Stimulated activated naive B cell treated with anti-CD40 and anti-IgM and Interleukin-4, amounts not matched to agents 10 μg/mL and 1 μg/mL and 100 μg/mL, for 72 hours (primary cell): ENCODE measurements around the gene LRRC4.

Source experiments
- ATAC-seq, 2 donors: fragments of 150-1000 bp; cut with Tn5 transposase; replicated peaks; 2 replicates each; pipeline ENCODE4 v1.10.0; 2021; ENCODE audit warnings: moderate library complexity in 1 of 2
- DNase-seq: peaks from one replicate; pipeline ENCODE4 v3.0.0; 2021
- H3K27ac Mint-ChIP-seq: one replicate; pipeline ENCODE4 v1.8.0; 2022; ENCODE audit warnings: mild to moderate bottlenecking, mixed read lengths
- H3K27me3 Mint-ChIP-seq, 2 donors: one replicate each; pipeline ENCODE4 v1.8.0; 2022; ENCODE audit warnings: mixed read lengths in 2 of 2
- H3K36me3 Mint-ChIP-seq, 2 donors: one replicate each; pipeline ENCODE4 v1.8.0; 2022; ENCODE audit warnings: mixed read lengths in 2 of 2, mild to moderate bottlenecking in 1 of 2
- H3K4me1 Mint-ChIP-seq, 2 donors: one replicate each; pipeline ENCODE4 v1.8.0; 2022; ENCODE audit warnings: mixed read lengths in 2 of 2, mild to moderate bottlenecking in 1 of 2
- H3K4me3 Mint-ChIP-seq, 2 donors: one replicate each; pipeline ENCODE4 v1.8.0; 2022; ENCODE audit warnings: mild to moderate bottlenecking in 2 of 2, mixed read lengths in 2 of 2, moderate library complexity in 1 of 2
- H3K9me3 Mint-ChIP-seq, 2 donors: one replicate each; pipeline ENCODE4 v1.8.0; 2022; ENCODE audit warnings: mixed read lengths in 2 of 2, mild to moderate bottlenecking in 1 of 2

The LRRC4 gene

GRCh38 chr7:128068785-128069184, 37.5 kb upstream of the LRRC4 start:
- Mint-ChIP-seq H3K27me3 (no peaks in the 10 kb centered on the region), H3K4me3 (no peak overlapping the region)

GRCh38 chr7:128067983-128068382, 36.7 kb upstream of the LRRC4 start:
- Mint-ChIP-seq H3K4me1 (peaks cover 10 to 24% of the 10 kb centered on the region in 2 donors), H3K27ac (peak overlapping the region; percentile 31), H3K27me3 (no peaks in the 10 kb centered on the region), H3K4me3 (no peak overlapping the region), H3K9me3 (no peaks in the 10 kb centered on the region), H3K36me3 (peaks cover 22 to 49% of the 10 kb centered on the region in 2 donors)
- DNase-seq (no peak), ATAC-seq (no peak)

More at GRCh38 chr7:128068785-128069184, 37.5 kb upstream of the LRRC4 start:
- ATAC-seq, result no peak
- DNase-seq, result no peak
- Mint-ChIP-seq H3K36me3 (peaks cover 21 to 44% of the 10 kb centered on the region in 2 donors), H3K27ac (peak overlapping the region; percentile 20), H3K4me1 (peaks cover 10 to 21% of the 10 kb centered on the region in 2 donors), H3K9me3 (no peaks in the 10 kb centered on the region)

GRCh38 chr7:128066858-128067257, 35.6 kb upstream of the LRRC4 start:
- Mint-ChIP-seq H3K27ac (no peak overlapping the region), H3K36me3 (peaks cover 29 to 51% of the 10 kb centered on the region in 2 donors), H3K4me3 (no peak overlapping the region), H3K4me1 (peaks cover 10 to 24% of the 10 kb centered on the region in 2 donors), H3K9me3 (no peaks in the 10 kb centered on the region), H3K27me3 (no peaks in the 10 kb centered on the region)
- DNase-seq (no peak), ATAC-seq (no peak)

- DNase-seq (no peak), ATAC-seq (no peak)
- Mint-ChIP-seq H3K27me3 (no peaks in the 10 kb centered on the region), H3K4me1 (peaks cover 8 to 24% of the 10 kb centered on the region in 2 donors), H3K4me3 (no peak overlapping the region), H3K27ac (no peak overlapping the region), H3K9me3 (no peaks in the 10 kb centered on the region), H3K36me3 (peaks cover 30 to 51% of the 10 kb centered on the region in 2 donors)
Measured at GRCh38 chr7:128066395-128066794, 35.2 kb upstream of the LRRC4 start.

GRCh38 chr7:128065872-128066271, 34.6 kb upstream of the LRRC4 start:
- H3K9me3 Mint-ChIP-seq, result no peaks in the 10 kb centered on the region
- H3K27ac Mint-ChIP-seq, result no peak overlapping the region
- H3K36me3 Mint-ChIP-seq, result peaks cover 34 to 51% of the 10 kb centered on the region in 2 donors
- no peak for DNase-seq
- no peaks in the 10 kb centered on the region for H3K27me3 Mint-ChIP-seq
- no peak for ATAC-seq
- no peak overlapping the region for H3K4me3 Mint-ChIP-seq
- peaks cover 8 to 24% of the 10 kb centered on the region in 2 donors for H3K4me1 Mint-ChIP-seq

- Mint-ChIP-seq H3K27me3 (no peaks in the 10 kb centered on the region), H3K9me3 (no peaks in the 10 kb centered on the region), H3K4me3 (no peak overlapping the region), H3K36me3 (peaks cover 45 to 56% of the 10 kb centered on the region in 2 donors), H3K4me1 (peaks cover 10 to 24% of the 10 kb centered on the region in 2 donors), H3K27ac (no peak overlapping the region)
- no peak for ATAC-seq
- DNase-seq, result no peak
Measured at GRCh38 chr7:128063088-128063487, 31.9 kb upstream of the LRRC4 start.

GRCh38 chr7:128060018-128060417, 28.8 kb upstream of the LRRC4 start:
- Mint-ChIP-seq H3K4me3 (no peak overlapping the region), H3K4me1 (peaks cover 11 to 16% of the 10 kb centered on the region in 2 donors), H3K27ac (no peak overlapping the region), H3K36me3 (peaks cover 47 to 58% of the 10 kb centered on the region in 2 donors), H3K9me3 (no peaks in the 10 kb centered on the region), H3K27me3 (no peaks in the 10 kb centered on the region)
- ATAC-seq (no peak), DNase-seq (no peak)

- H3K36me3 Mint-ChIP-seq, result peaks cover 48 to 56% of the 10 kb centered on the region in 2 donors
Measured at GRCh38 chr7:128059143-128059988, 28.1 kb upstream of the LRRC4 start.

GRCh38 chr7:128057909-128058308, 26.7 kb upstream of the LRRC4 start:
- ATAC-seq (no peak), DNase-seq (no peak)
- Mint-ChIP-seq H3K4me1 (peaks cover 0 to 6% of the 10 kb centered on the region in 2 donors), H3K36me3 (peaks cover 39 to 44% of the 10 kb centered on the region in 2 donors), H3K27me3 (no peaks in the 10 kb centered on the region), H3K4me3 (no peak overlapping the region), H3K27ac (no peak overlapping the region), H3K9me3 (no peaks in the 10 kb centered on the region)

More at GRCh38 chr7:128059143-128059988, 28.1 kb upstream of the LRRC4 start:
- no peak overlapping the region for H3K27ac Mint-ChIP-seq
- ATAC-seq (no peak), DNase-seq (no peak)
- H3K4me1 Mint-ChIP-seq, result peaks cover 9% of the 10 kb centered on the region in 2 donors
- H3K27me3 Mint-ChIP-seq, result no peaks in the 10 kb centered on the region
- no peak overlapping the region for H3K4me3 Mint-ChIP-seq
- no peaks in the 10 kb centered on the region for H3K9me3 Mint-ChIP-seq

- peaks cover 39 to 40% of the 10 kb centered on the region in 2 donors for H3K36me3 Mint-ChIP-seq
- no peaks in the 10 kb centered on the region for H3K9me3 Mint-ChIP-seq
- DNase-seq, result no peak
- no peak for ATAC-seq
- no peaks in the 10 kb centered on the region for H3K27me3 Mint-ChIP-seq
- H3K4me1 Mint-ChIP-seq, result peaks cover 7 to 11% of the 10 kb centered on the region in 2 donors
- no peak overlapping the region for H3K27ac Mint-ChIP-seq
- no peak overlapping the region for H3K4me3 Mint-ChIP-seq
Measured at GRCh38 chr7:128056901-128057300, 25.7 kb upstream of the LRRC4 start.

- ATAC-seq, result no peak
- H3K4me3 Mint-ChIP-seq, result no peak overlapping the region
- H3K4me1 Mint-ChIP-seq, result peaks cover 12 to 17% of the 10 kb centered on the region in 2 donors
- H3K27me3 Mint-ChIP-seq, result no peaks in the 10 kb centered on the region
- peaks cover 37 to 46% of the 10 kb centered on the region in 2 donors for H3K36me3 Mint-ChIP-seq
- H3K27ac Mint-ChIP-seq, result no peak overlapping the region
- no peak for DNase-seq
- H3K9me3 Mint-ChIP-seq, result no peaks in the 10 kb centered on the region
Measured at GRCh38 chr7:128055637-128056036, 24.4 kb upstream of the LRRC4 start.

- H3K27ac Mint-ChIP-seq, result peak overlapping the region; percentile 2
Measured at GRCh38 chr7:128054511-128054910, 23.3 kb upstream of the LRRC4 start.

GRCh38 chr7:128053991-128054390, 22.8 kb upstream of the LRRC4 start:
- Mint-ChIP-seq H3K27me3 (no peaks in the 10 kb centered on the region), H3K4me1 (peaks cover 14 to 31% of the 10 kb centered on the region in 2 donors), H3K9me3 (no peaks in the 10 kb centered on the region), H3K4me3 (no peak overlapping the region), H3K36me3 (peaks cover 36 to 46% of the 10 kb centered on the region in 2 donors), H3K27ac (no peak overlapping the region)
- ATAC-seq (no peak), DNase-seq (no peak)

More at GRCh38 chr7:128054511-128054910, 23.3 kb upstream of the LRRC4 start:
- Mint-ChIP-seq H3K27me3 (no peaks in the 10 kb centered on the region), H3K4me1 (peaks cover 14 to 26% of the 10 kb centered on the region in 2 donors), H3K4me3 (no peak overlapping the region), H3K36me3 (peaks cover 32 to 43% of the 10 kb centered on the region in 2 donors), H3K9me3 (no peaks in the 10 kb centered on the region)
- ATAC-seq (no peak), DNase-seq (no peak)

GRCh38 chr7:128053023-128053422, 21.8 kb upstream of the LRRC4 start:
- H3K9me3 Mint-ChIP-seq, result no peaks in the 10 kb centered on the region
- H3K27me3 Mint-ChIP-seq, result no peaks in the 10 kb centered on the region
- DNase-seq (no peak), ATAC-seq (no peak)
- peaks cover 38 to 47% of the 10 kb centered on the region in 2 donors for H3K36me3 Mint-ChIP-seq
- H3K4me3 Mint-ChIP-seq, result no peak overlapping the region
- no peak overlapping the region for H3K27ac Mint-ChIP-seq
- H3K4me1 Mint-ChIP-seq, result peaks cover 12 to 32% of the 10 kb centered on the region in 2 donors

GRCh38 chr7:128052404-128052803, 21.2 kb upstream of the LRRC4 start:
- no peak for ATAC-seq
- no peak for DNase-seq
- H3K4me3 Mint-ChIP-seq, result no peak overlapping the region
- peaks cover 40 to 45% of the 10 kb centered on the region in 2 donors for H3K36me3 Mint-ChIP-seq
- peak overlapping the region; percentile 37 for H3K27ac Mint-ChIP-seq
- H3K4me1 Mint-ChIP-seq, result peaks cover 10 to 32% of the 10 kb centered on the region in 2 donors
- no peaks in the 10 kb centered on the region for H3K9me3 Mint-ChIP-seq
- no peaks in the 10 kb centered on the region for H3K27me3 Mint-ChIP-seq
